ENCODE results near the gene HOXB6. TPM values are rescaled to one million over a fixed set of nuclear protein-coding genes. Genes with fewer than 3 reads are reported as not detected.

HOXB6 gene
- total RNA-seq, 2 donors from 2014 or later: 0.63 to 2.2 TPM

GRCh38 chr17:48600244-48601098, 4.3 kb downstream of the HOXB6 start:
- intact Hi-C loops (cut with DNase I): no loop called here

GRCh38 chr17:48599354-48599753, 5.4 kb downstream of the HOXB6 start:
- DNase-seq (no peak), ATAC-seq (no peak)
- intact Hi-C loops (cut with DNase I): no loop called here

More at GRCh38 chr17:48600244-48601098, 4.3 kb downstream of the HOXB6 start:
- no peak for ATAC-seq
- no peak for DNase-seq

GRCh38 chr17:48598736-48599135, 6.0 kb downstream of the HOXB6 start:
- DNase-seq: no peak
- ATAC-seq: no peak
- intact Hi-C loops (cut with DNase I): no loop called here

DNA sequence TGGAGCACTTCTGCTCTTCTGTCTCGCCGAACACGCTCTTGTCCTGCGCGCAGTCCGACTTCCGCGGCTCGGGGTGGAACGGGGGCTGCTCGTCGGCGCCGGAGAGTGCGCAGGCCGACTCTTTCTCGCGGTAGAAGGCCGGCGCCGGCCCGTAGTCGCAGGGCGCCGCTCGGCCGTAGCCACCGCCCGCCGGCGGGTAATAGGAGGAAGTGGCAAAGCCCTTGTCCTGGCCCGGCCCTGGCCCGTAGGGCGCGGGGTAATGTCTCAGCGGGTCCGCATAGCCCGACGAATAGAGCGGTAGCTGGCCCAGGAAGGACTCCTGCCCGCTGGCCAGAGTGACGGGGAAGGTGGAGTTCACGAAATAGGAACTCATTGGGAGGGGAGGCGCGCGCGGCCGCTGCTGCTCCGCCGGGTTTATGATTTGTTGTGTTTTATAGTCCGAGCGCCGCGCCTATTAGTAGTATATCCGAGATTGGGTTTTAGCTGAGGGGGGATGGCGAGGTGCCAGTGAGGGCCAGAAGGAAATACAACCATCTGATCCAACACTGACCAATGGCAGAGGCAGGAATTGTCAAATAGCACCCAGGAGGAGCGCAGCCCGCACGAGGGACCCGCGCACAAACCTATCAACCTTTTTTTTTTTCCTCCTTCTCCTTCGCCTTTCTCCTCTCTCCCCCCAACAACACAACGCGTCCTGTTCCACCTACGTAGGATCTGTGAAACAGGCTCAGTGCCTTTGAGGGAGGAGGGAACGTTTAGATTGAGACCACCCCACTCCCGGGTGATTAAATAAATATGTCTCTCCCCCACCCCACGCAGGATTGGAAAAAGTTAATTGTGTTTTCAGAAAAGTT, 6.8 kb downstream of the HOXB6 start:
- intact Hi-C loops (cut with DNase I): no loop called here
- ATAC-seq (peak; percentile 27 to 55), DNase-seq (peak; percentile 42)

- intact Hi-C loops (cut with DNase I): no loop called here
These were observed 7.3 kb downstream of the HOXB6 start for GRCh38 chr17:48597528-48597777.

DNA sequence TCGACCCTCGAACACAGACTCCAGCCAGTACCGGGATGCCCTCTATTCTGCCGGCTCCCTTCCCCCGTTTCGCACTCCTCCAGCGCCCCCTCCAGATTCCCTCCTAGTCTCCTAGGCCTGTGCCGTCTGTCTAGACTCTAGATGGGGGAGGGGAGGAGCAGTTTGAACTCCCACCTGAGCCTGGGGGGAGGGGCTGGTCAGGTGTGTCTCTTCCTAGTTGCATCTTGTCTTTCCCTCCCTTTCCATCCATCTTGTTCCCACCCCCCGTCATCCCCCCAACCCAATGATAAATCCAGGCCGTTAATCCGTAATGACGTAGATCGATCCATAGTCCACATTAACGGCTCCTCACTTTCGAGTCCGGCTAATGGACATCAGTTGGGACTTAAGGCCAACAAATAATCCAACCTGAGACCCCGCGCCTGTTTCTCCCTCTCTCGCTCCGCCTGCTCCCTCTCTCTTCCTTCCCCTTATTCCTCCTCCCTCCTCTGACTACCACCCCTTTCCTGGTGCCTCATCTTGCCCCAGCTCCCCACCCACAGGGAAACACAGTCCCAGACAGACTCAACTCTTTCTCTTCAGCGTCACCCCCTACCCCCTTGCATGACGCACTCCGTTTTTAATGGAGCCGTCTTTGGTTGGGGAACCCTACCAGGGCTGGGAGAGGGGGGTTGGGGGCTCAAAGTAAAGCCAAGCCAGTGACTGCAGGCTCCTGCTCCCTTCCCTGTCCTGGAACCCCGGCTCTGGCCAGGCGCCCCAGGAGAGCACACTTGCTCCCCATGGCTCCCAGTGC, 7.9 kb downstream of the HOXB6 start:
- peak in 1 of 2 donors; percentile 13 for ATAC-seq
- intact Hi-C loops (cut with DNase I): no loop called here
- no peak for DNase-seq

More at GRCh38 chr17:48597528-48597777, 7.3 kb downstream of the HOXB6 start:
- ATAC-seq (no peak), DNase-seq (no peak)

DNA sequence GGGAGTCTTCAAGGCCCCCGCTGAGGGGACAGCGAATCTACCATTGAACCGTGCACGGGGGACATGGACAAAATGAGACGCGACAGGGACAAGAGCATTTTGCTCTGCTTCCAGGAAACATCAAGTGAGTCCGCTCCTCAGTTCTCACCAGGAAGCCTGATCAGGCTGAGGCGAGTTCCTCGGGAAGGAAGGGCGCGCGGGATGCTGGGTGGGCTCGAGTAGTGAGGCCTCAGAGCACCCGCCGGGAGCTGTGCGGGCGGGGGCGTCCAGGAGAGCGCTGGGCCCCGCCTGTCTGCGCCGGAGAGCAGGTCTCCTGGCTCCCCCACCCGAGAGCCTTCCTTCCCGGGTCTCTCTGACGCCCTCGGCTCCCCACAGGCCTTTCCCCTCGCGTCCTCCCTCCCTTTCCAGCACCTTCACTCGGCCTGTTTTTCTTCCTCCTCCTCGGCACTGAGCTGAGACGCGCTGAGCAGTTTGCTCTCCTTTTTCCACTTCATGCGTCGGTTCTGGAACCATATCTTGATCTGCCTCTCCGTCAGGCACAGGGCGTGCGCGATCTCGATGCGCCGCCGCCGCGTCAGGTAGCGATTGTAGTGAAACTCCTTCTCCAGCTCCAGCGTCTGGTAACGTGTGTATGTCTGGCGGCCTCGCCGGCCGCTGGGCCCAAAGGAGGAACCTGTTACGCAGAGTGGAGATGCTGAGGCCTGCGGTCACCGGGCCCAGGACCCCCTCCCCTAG, 8.6 kb downstream of the HOXB6 start:
- DNase-seq (no peak), ATAC-seq (no peak)
- intact Hi-C loops (cut with DNase I): no loop called here

DNA sequence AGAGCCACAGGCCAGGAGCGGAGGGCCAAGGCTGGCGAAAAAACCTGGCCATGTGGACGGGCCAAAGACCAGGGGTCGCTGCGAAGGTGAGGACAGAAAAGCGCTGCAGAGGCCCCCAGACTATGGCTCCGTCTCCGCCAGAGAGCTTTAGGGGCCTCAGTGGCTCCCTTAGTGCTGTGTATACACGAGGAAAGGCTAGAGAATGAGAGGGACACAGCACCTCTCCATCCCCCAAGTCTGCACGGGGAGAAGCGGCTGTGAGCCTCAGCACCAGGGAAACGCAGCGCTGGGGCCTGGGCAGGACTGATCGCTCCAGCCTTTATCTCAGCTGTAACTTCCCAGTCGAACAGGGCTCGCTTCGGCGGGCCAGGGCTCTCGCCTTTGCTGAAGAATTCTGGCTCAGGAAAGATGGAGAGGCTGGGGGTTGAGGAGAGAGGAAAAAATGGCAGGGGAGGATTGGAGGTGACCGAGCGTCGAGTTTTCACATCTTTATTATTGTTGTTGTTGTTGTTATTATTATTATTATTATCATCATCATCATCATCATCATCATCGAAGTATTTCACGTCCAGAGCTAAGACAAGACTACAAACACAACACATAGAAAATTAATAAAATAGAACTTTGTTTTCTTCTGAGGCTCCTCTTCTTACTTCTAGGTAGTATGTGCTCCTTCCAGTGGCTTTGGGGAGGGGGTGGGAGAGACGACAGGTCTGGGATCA, 9.3 kb downstream of the HOXB6 start:
- ATAC-seq (no peak), DNase-seq (no peak)

GRCh38 chr17:48594538-48595277, 10.1 kb downstream of the HOXB6 start:
- ATAC-seq (no peak), DNase-seq (no peak)
- intact Hi-C loops (cut with DNase I): loop anchor here in 1 of 2 donors (5.0 kb wide), 1 partner anchor 102 kb away; no protein-coding TSS in a partner anchor

More for the DNA sequence above, 9.3 kb downstream of the HOXB6 start:
- intact Hi-C loops (cut with DNase I): no loop called here

DNA sequence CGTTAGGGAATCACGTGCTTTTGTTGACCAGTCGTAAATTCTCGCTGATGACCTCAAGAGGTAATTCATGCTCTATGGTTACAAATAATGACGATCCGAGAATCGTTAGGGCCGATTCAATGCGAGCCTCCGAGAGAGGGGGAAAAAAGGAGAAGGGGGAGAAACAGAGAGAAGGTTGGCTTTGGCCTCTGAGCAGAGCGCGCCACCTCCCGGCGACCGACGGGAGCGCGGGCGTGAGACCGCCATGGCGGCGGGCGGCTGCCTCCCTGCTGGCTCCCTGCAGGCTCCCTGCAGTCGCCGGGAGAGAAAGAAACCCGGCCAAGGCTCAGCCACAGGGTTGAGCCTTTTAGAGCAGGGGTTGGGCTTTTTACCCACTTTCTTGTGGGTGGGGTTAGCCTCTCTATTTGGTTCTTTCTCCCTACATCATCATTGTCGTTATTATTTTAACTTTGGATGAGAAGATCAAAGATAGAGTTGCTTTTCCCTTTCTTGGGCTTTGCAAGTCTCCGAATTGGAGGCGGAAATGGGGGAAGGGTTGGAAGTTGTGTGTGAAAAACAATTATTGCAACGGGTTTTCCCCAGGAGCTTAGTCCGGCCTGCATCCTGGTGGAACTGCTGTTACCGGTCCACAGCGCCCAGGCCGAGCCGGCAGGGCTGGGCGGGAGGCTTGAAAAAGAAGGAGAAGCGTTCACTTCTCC, 10.8 kb downstream of the HOXB6 start:
- intact Hi-C loops (cut with DNase I): loop anchor here in 1 of 2 donors (5.0 kb wide), 1 partner anchor 102 kb away; no protein-coding TSS in a partner anchor
- peak; percentile 72 for DNase-seq
- ATAC-seq: peak; percentile 61 to 74

- peak in 1 of 2 donors; percentile 16 for ATAC-seq
- intact Hi-C loops (cut with DNase I): loop anchor here in 1 of 2 donors (5.0 kb wide), 1 partner anchor 101 kb away; no protein-coding TSS in a partner anchor
These were observed 11.5 kb downstream of the HOXB6 start, which contains the start of gene HOXB5 for GRCh38 chr17:48593126-48593829. TSS of gene HOXB5 (minus strand) at chr17:48593779. CDS start at chr17:48593682, 97 bp downstream.

GRCh38 chr17:48592577-48592976, 12.2 kb downstream of the HOXB6 start:
- ATAC-seq: no peak
- intact Hi-C loops (cut with DNase I): loop anchor here in 1 of 2 donors (5.0 kb wide), 1 partner anchor 100 kb away; no protein-coding TSS in a partner anchor

More at GRCh38 chr17:48593126-48593829, 11.5 kb downstream of the HOXB6 start, which contains the start of gene HOXB5:
- DNase-seq: no peak

GRCh38 chr17:48592057-48592514, 12.7 kb downstream of the HOXB6 start:
- ATAC-seq (no peak), DNase-seq (no peak)
- intact Hi-C loops (cut with DNase I): loop anchor here in 1 of 2 donors (5.0 kb wide), 1 partner anchor 100 kb away; no protein-coding TSS in a partner anchor

More at GRCh38 chr17:48592577-48592976, 12.2 kb downstream of the HOXB6 start:
- no peak for DNase-seq

DNA sequence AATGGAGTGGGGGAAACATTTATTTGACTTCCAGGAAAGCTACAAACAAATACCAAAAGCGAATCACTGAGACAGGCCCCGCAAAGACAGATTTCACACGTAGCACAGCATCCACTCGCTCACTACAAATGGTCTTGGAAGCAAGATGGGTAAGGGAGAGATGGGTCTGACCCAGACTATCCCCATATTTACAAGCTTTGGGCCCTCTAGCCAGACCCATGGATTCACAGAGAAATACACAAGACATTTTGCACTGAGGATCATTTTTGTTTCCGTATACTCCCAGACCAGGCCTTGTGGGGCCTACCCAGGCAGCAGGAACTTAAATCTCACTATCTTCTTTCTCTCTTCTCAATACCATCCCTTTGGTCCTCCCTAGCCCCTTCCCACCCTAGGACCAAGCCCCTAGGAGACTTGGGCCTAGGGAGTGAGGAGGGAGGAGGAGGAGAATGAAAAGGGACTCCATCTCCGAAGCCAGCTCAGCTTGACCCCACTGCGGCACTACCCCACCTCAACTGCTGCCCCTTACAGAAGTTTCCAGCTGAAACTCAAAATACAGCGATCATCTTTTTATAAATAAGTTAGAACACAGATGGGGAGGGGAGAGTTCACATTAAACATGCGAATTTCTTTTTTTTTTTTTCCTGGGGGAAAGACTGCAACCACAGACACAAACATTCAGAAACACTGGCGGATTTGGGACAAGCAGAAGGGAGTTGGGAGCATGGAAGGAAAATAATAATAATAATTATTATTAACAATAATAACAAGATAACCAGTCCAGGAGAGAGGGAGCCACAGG, 13.3 kb downstream of the HOXB6 start:
- intact Hi-C loops (cut with DNase I): loop anchor here in 1 of 2 donors (5.0 kb wide), 1 partner anchor 99 kb away; no protein-coding TSS in a partner anchor
- ATAC-seq: no peak
- DNase-seq: no peak

All from left cardiac atrium (tissue), 4 donors.